ENCODE data around the gene RRAS2. TPM values are rescaled to one million over a fixed set of nuclear protein-coding genes. Genes with fewer than 3 reads are reported as not detected.
"Not testable (repeated sequence)": the region's sequence is repeated elsewhere in the genome, so short reads cannot be mapped to it uniquely, and the experiment has no call there.

RRAS2 gene
- total RNA-seq: 10 to 100 TPM; 24.1 to 28.5 (median 25.5) TPM

GRCh38 chr11:14358729-14359439 lies at the start of gene RRAS2:
Gene RRAS2 (minus strand): TSS chr11:14359183. CDS start chr11:14358870, 313 bp downstream.
- Histone ChIP-seq H3K4me1 (peaks cover 17% of the 10 kb centered on the region), H3K9me3 (no peaks in the 10 kb centered on the region), H3K27ac (peak within 1 kb of the TSS; percentile 87), H3K4me3 (peak within 1 kb of the TSS; percentile 95), H3K27me3 (no peaks in the 10 kb centered on the region), H3K36me3 (no peaks in the 10 kb centered on the region)
- WGBS: under 1% methylated on average over 27 of the region's 78 CpGs
- DNase-seq (ENCODE audit: low spot score in 2 of 2): peak; percentile 79 to 88
- peak in 1 of 2 donors; percentile 53 for TF ChIP-seq POLR2A (IDR thresholded peaks at IDR 0.05)
- TF ChIP-seq CTCF (IDR thresholded peaks at IDR 0.05): no peak

GRCh38 chr11:14408612-14409011 lies 49.6 kb upstream of the RRAS2 start:
- H3K27me3 ChIP-seq: no peaks in the 10 kb centered on the region
- peaks cover 14% of the 10 kb centered on the region for H3K4me1 ChIP-seq
- TF ChIP-seq EP300 (IDR thresholded peaks at IDR 0.05) (no peak), POLR2AphosphoS5 (IDR thresholded peaks at IDR 0.05) (no peak), POLR2A (IDR thresholded peaks at IDR 0.05) (no peak), CTCF (IDR thresholded peaks at IDR 0.05) (no peak)
- H3K9me3 ChIP-seq: no peaks in the 10 kb centered on the region
- H3K27ac ChIP-seq: no peak overlapping the region
- WGBS: 88% methylated on average over 2 of the region's 2 CpGs
- H3K36me3 ChIP-seq: no peaks in the 10 kb centered on the region
- no peak overlapping the region for H3K4me3 ChIP-seq
- no peak for DNase-seq (ENCODE audit: low spot score in 2 of 2)

GRCh38 chr11:14406116-14406515 lies 47.1 kb upstream of the RRAS2 start:
- not testable (repeated sequence) for H3K36me3 ChIP-seq; H3K4me3 ChIP-seq; H3K27me3 ChIP-seq; DNase-seq (ENCODE audit: low spot score in 2 of 2); H3K4me1 ChIP-seq; H3K9me3 ChIP-seq; H3K27ac ChIP-seq
- 93% methylated on average over 2 of the region's 2 CpGs for WGBS

GRCh38 chr11:14403528-14403927 lies 44.5 kb upstream of the RRAS2 start:
- H3K27me3 ChIP-seq; H3K36me3 ChIP-seq; H3K4me1 ChIP-seq; DNase-seq (ENCODE audit: low spot score in 2 of 2); H3K9me3 ChIP-seq; H3K4me3 ChIP-seq; H3K27ac ChIP-seq: not testable (repeated sequence)
- WGBS: 97% methylated on average over 6 of the region's 6 CpGs

GRCh38 chr11:14399087-14399486 lies 40.1 kb upstream of the RRAS2 start:
- no peak for TF ChIP-seq CTCF (IDR thresholded peaks at IDR 0.05)
- no peak for TF ChIP-seq POLR2AphosphoS5 (IDR thresholded peaks at IDR 0.05)
- TF ChIP-seq EP300 (IDR thresholded peaks at IDR 0.05): no peak
- TF ChIP-seq POLR2A (IDR thresholded peaks at IDR 0.05): no peak
- WGBS: 70% methylated on average over 1 of the region's 1 CpG
- Histone ChIP-seq H3K27me3 (no peaks in the 10 kb centered on the region), H3K4me1 (no peaks in the 10 kb centered on the region), H3K27ac (no peak overlapping the region), H3K36me3 (no peaks in the 10 kb centered on the region), H3K9me3 (no peaks in the 10 kb centered on the region), H3K4me3 (no peak overlapping the region)
- DNase-seq (ENCODE audit: low spot score in 2 of 2): no peak

GRCh38 chr11:14396273-14396672 lies 37.3 kb upstream of the RRAS2 start:
- DNase-seq (ENCODE audit: low spot score in 2 of 2): no peak
- Histone ChIP-seq H3K36me3 (no peaks in the 10 kb centered on the region), H3K9me3 (no peaks in the 10 kb centered on the region), H3K27me3 (no peaks in the 10 kb centered on the region), H3K4me3 (no peak overlapping the region), H3K27ac (no peak overlapping the region), H3K4me1 (no peaks in the 10 kb centered on the region)
- no peak for TF ChIP-seq EP300 (IDR thresholded peaks at IDR 0.05)
- TF ChIP-seq CTCF (IDR thresholded peaks at IDR 0.05): no peak
- no peak for TF ChIP-seq POLR2A (IDR thresholded peaks at IDR 0.05)
- no peak for TF ChIP-seq POLR2AphosphoS5 (IDR thresholded peaks at IDR 0.05)
